Transverse colon (tissue), 4 donors: ENCODE results near the gene CNNM2.

Source experiments
- CTCF ChIP-seq, 5 experiments: fragments of 200-600 bp in 3 of 5; fragments of 450-650 bp in 2 of 5; sonication (generic) in 3 of 5; IDR thresholded peaks; 1 replicate in 2 of 5; 2 replicates in 3 of 5; pipeline ENCODE4 v1.5.1; 2016 to 2017; ENCODE audit warnings: antibody characterized with exemption in 5 of 5, inconsistent platforms in 3 of 5, mild to moderate bottlenecking in 2 of 5, moderate library complexity in 1 of 5
- EP300 ChIP-seq: sonication (generic); formaldehyde crosslinking; IDR thresholded peaks from one replicate; pipeline ENCODE4 v1.6.1; 2017; ENCODE audit warnings: antibody characterized with exemption, low read depth
- POLR2A ChIP-seq: fragments of 450-650 bp; IDR thresholded peaks from one replicate; pipeline ENCODE4 v1.6.1; 2016; ENCODE audit warnings: antibody characterized with exemption, mild to moderate bottlenecking, moderate library complexity
- POLR2AphosphoS5 ChIP-seq, 3 donors: sonication (generic); formaldehyde crosslinking; IDR thresholded peaks; one replicate each; pipeline ENCODE4 v1.6.1; 2016; ENCODE audit warnings: antibody characterized with exemption in 3 of 3

- TF ChIP-seq CTCF (IDR thresholded peaks at IDR 0.05) (no peak), EP300 (no peak), POLR2A (no peak), POLR2AphosphoS5 (IDR thresholded peaks at IDR 0.05) (no peak)
Measured at GRCh38 chr10:103090911-103091310, 172.8 kb downstream of the CNNM2 start.
